ENCODE measurements around the gene YIPF1.
"Not testable (repeated sequence)": the region's sequence is repeated elsewhere in the genome, so short reads cannot be mapped to it uniquely, and the experiment has no call there.

YIPF1 gene

DNA sequence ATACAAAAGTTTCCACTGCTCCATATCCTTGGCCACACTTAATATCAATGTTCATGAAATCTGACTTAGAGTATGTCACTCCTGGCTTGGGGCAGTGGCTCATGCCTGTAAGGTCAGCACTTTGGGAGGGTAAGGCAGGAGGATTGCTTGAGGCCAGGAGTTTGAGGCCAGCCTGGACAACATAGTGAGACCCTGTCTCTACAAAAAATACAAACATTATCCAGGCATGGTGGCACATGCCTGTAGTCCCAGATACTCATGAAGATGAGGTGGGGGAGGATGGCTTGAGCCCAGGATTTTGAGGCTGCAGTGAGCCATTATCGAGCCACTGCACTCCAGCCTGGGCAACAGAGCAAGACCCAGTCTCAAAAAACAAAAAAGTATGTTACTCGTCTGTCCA is 14.4 kb downstream of the YIPF1 start:
- H3K36me3 Mint-ChIP-seq = peaks cover 15% of the 10 kb centered on the region
- H3K27ac Mint-ChIP-seq, H3K4me3 Mint-ChIP-seq, H3K4me1 Mint-ChIP-seq, H3K9me3 Mint-ChIP-seq, H3K27me3 Mint-ChIP-seq: not testable (repeated sequence)

DNA sequence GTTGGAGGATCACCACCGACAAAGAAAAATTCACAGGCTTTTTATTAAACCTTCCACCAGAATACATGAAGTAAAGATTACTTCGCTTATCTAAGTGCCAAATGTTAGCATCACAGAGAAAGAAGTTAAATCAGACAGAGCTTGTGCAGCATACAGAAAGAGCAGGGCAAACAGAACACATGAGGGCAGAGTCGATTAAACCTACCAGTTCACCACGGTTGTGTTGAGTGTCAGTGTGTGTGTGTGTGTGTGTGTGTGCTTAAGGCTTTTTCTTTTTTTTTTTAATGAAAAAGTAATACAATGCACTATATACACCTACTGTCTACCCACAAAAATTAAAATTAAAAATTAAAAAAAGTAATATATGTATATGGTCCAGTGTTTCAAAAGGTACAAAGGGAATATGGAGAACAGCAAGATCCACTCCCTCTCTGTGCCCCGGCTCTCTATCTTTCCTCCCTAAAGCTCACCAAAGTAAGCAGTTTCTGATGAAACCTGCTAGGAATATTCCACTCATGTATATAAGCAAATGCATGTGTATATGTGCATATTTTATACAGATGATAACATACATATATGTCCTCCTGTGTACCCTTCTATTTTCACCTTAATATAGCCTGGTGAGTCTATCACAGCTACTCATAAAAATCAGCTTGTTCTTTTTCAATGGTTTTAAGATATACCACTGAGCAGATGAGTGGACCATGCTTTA is 17.7 kb downstream of the YIPF1 start:
- Mint-ChIP-seq H3K4me1 (no peaks in the 10 kb centered on the region), H3K27me3 (no peaks in the 10 kb centered on the region), H3K36me3 (peaks cover 15% of the 10 kb centered on the region), H3K4me3 (no peak overlapping the region), H3K27ac (no peak overlapping the region), H3K9me3 (no peaks in the 10 kb centered on the region)

DNA sequence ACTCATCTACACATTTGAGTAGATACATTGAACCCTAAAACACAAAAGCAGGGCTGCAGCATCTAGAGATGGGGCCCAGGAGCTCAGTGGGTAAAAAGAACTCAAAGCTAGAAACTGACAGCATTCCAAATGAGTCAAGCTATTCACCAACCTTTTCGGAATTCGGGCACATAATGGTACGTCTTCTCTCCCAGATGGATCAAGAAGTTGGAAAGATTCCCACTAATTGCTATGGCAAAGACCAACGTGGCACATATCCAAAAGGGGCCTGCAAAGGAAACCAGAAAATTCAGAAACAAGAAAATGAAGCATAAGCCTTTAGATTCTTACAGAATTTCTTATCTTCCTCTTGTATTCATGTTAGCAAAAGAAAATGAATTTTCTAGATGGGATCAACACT is 18.4 kb downstream of the YIPF1 start:
- no peaks in the 10 kb centered on the region for H3K4me1 Mint-ChIP-seq
- H3K27ac Mint-ChIP-seq = no peak overlapping the region
- H3K9me3 Mint-ChIP-seq = no peaks in the 10 kb centered on the region
- no peak overlapping the region for H3K4me3 Mint-ChIP-seq
- no peaks in the 10 kb centered on the region for H3K27me3 Mint-ChIP-seq
- H3K36me3 Mint-ChIP-seq = peaks cover 17% of the 10 kb centered on the region

DNA sequence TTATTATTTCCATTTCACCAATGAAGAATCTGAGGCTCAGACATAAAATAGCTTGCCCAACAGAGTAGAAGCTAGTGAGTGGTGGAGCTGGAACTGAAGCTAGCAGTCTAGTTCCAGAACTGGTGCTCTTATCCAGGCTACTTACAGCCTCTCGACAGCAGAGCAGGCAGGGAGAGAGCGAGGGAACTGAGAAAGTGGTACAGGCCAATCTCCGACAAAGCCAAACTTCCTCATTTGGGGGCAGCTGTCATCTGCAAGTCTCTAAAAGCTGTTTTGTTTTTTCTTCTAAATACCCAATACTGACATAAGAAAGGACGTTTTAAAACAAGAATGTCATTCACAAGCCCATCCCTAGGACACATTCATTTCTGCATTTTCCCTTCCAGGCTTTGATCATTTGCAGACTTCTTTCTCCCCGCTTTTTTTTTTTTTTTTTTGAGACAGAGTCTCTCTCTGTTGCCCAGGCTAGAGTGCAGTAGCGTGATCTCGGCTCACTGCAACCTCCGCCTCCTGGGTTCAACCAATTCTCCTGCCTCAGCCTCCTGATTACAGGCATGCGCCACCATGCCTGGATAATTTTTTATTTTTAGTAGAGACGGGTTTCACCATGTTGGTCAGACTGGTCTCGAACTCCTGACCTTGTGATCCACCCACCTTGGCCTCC is 20.0 kb downstream of the YIPF1 start:
- no peaks in the 10 kb centered on the region for H3K9me3 Mint-ChIP-seq
- H3K27me3 Mint-ChIP-seq = no peaks in the 10 kb centered on the region
- H3K36me3 Mint-ChIP-seq = peaks cover 12% of the 10 kb centered on the region
- no peak overlapping the region for H3K27ac Mint-ChIP-seq
- H3K4me1 Mint-ChIP-seq = no peaks in the 10 kb centered on the region
- no peak overlapping the region for H3K4me3 Mint-ChIP-seq

DNA sequence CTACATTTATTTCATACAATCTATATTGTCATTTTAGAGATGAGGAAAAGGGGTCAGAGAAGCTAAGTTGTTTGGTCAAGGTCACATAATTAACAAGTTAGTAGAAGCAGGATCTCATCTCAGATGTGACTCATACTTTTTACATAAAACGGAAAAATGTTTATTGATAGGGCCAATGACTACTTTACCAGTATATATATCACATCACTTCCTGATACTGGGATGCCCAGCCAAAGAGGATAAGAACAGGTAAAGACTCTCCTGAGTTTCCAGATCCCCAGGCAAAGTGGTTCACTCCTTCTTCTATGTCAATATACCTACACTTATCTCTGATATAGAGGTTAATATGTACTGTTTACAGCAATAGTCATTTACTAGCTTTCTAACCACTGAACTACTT is 21.0 kb downstream of the YIPF1 start:
- Mint-ChIP-seq H3K27ac (no peak overlapping the region), H3K4me3 (no peak overlapping the region), H3K36me3 (peaks cover 12% of the 10 kb centered on the region), H3K4me1 (no peaks in the 10 kb centered on the region), H3K9me3 (no peaks in the 10 kb centered on the region), H3K27me3 (no peaks in the 10 kb centered on the region)

DNA sequence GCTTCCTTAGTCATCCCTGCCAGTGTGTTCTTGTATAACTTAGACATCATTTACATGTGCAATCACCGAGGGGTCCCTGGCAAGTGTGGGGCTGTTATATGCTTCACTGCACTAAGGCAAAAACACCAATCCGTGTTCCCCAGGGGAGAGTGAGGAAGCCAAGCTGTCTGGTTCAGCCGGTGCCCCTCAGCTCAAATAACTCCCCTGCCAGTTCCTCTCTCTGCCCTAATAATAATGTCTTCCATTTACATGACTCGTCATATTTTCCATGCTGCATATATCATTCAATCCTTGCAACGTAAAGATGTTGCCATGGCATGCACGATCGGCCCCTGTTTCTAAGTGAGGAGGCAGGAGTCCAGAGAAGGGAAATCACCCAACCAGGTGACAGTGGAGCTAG is 27.1 kb downstream of the YIPF1 start:
- no peak overlapping the region for H3K4me3 Mint-ChIP-seq
- no peaks in the 10 kb centered on the region for H3K27me3 Mint-ChIP-seq
- peaks cover 16% of the 10 kb centered on the region for H3K4me1 Mint-ChIP-seq
- peaks cover 6% of the 10 kb centered on the region for H3K36me3 Mint-ChIP-seq
- H3K9me3 Mint-ChIP-seq = no peaks in the 10 kb centered on the region
- H3K27ac Mint-ChIP-seq = no peak overlapping the region

DNA sequence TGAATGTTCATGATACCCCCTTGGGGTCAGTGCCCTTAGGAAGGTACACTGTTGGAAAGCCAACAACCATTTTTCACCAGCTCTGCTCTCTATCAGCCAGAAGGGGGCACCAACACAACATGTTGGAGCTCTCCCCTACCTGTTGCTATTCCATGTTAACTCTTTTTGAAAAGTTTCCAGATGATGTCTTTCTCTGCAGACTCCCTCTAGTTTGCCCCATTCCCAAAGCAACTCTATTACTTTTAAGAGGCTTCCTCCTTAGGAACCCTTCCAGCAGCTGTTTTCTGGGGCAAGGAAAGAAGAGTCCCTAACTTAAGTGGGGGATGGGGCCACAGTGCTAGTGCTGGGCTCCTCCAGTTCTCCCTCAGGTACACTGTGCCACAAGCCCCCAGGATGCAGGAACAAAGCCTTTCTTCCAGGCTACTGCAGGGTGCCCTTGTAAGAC is 28.6 kb downstream of the YIPF1 start:
- Mint-ChIP-seq H3K4me1 (peaks cover 16% of the 10 kb centered on the region), H3K4me3 (no peak overlapping the region), H3K27me3 (no peaks in the 10 kb centered on the region), H3K27ac (no peak overlapping the region), H3K36me3 (peaks cover 2% of the 10 kb centered on the region), H3K9me3 (no peaks in the 10 kb centered on the region)

DNA sequence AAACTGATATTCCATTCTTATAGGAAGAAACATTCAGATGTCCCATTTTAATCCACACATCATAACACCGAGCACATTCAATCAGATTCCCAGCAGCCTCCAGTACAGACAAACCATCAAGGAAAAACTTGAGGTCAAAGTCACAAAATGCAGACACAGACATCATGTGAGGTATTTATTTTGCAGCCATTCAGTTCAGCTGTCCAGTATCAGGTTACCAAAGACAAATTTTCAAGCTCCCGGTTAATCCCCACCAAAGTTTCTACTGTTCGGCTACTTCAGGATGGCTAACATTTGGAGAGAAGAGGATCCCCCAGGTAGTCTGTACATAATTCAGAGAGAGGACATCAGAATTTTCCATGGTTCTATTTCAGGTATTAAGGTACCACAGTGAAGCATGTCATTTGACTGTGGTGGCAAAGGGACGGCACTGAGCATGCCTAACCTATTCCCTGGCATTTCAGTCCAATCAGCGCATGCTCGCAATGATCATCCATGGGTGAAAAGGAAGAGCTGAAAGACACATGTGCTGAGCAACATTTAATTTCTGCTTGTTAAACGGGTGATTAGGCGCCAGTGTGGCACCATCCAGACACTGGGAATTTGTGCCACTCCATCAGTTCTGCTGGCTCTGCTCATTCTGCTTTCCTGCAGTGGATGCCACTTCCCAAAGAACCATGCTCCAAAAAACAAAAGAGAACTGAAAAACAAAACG is 37.9 kb downstream of the YIPF1 start:
- Mint-ChIP-seq H3K9me3 (no peaks in the 10 kb centered on the region), H3K4me1 (no peaks in the 10 kb centered on the region), H3K27ac (no peak overlapping the region), H3K36me3 (peaks cover 12% of the 10 kb centered on the region), H3K27me3 (no peaks in the 10 kb centered on the region), H3K4me3 (no peak overlapping the region)

DNA sequence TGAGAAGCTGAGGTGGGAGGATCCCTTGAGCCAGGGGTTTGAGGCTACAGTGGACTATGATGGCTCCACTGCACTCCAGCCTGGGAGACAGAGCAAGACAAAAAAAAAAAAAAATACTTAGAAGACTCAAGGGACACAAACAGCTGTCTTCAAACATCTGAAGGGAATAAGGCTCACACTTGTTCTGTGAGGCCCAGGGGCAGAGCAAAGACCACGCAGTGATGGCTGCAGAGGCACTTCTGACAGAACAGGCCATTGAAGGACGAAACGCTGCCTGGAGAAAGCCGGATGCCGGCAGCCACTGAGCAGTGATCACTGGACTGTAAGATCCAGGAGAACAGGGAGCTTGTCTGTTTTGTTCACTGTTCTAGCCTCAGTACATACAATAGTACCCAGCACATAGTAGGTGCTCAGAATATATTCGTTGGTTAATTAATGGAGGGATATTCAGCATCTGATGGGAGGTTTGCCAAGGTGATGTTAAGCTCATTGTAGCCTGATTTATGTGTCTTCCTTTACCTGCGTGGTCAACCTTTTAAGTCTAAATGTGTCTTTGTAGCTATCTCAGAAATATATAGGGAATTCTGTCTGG is 39.4 kb downstream of the YIPF1 start:
- H3K27me3 Mint-ChIP-seq = no peaks in the 10 kb centered on the region
- peaks cover 12% of the 10 kb centered on the region for H3K36me3 Mint-ChIP-seq
- no peaks in the 10 kb centered on the region for H3K4me1 Mint-ChIP-seq
- no peak overlapping the region for H3K4me3 Mint-ChIP-seq
- H3K9me3 Mint-ChIP-seq = no peaks in the 10 kb centered on the region
- no peak overlapping the region for H3K27ac Mint-ChIP-seq

DNA sequence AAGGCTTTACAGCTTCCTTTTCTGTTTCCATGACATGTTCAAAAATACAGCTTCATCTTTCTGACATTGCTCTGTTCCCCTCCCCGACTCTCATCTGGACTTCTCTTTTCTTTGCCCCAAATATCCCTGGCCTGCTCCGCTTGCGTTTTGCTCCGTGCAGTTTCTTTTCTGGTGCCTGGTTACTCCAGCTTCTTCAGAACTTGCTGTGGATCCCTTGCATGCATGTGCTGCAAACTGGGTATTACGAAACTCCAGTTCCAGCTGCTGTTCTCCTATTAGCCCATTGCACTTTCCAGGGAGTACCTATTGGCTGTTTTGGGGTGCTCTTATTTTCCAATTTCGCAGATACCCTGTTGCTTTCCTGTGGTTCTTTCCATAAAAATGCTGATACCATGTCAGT is 41.6 kb downstream of the YIPF1 start:
- H3K27ac Mint-ChIP-seq = no peak overlapping the region
- no peak overlapping the region for H3K4me3 Mint-ChIP-seq
- no peaks in the 10 kb centered on the region for H3K4me1 Mint-ChIP-seq
- no peaks in the 10 kb centered on the region for H3K9me3 Mint-ChIP-seq
- peaks cover 11% of the 10 kb centered on the region for H3K36me3 Mint-ChIP-seq
- H3K27me3 Mint-ChIP-seq = no peaks in the 10 kb centered on the region

DNA sequence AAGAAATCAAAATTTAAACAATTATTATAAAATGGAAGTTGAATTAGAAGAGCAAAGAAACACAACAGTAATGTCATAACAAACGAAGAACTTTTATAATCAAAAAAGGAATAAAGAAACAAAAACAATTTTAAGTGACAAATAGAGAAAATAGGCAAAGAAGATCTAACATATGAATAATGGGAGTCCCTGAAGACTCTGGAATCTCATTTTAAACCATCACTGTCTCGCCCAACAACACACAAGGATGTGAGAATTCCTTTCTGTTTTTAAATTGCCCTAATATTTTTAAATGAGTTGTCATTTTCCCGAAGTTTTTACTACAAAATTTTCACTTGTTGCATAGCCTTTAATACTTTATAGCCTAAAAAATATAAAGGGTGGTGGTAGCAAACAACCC is 47.2 kb downstream of the YIPF1 start:
- Mint-ChIP-seq H3K27ac (no peak overlapping the region), H3K9me3 (no peaks in the 10 kb centered on the region), H3K4me1 (peaks cover 8% of the 10 kb centered on the region), H3K36me3 (no peaks in the 10 kb centered on the region), H3K27me3 (no peaks in the 10 kb centered on the region), H3K4me3 (no peak overlapping the region)

DNA sequence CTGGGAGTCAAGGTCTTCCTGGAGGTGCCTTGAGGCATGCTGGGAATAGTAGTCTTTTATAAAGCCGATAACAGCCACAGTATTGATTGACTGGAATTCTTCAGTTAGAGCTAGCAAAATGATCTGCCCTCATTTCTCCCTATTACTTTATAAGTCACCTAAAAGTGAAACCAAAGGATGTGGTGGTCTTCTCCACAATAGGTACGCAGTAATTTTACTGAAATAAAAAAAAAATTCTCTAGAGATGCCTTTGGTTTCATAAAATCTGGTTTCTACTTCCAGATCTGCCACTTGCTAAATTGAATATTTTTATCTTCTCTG is 51.0 kb downstream of the YIPF1 start:
- peak overlapping the region; percentile 98 for H3K27ac Mint-ChIP-seq
- no peaks in the 10 kb centered on the region for H3K27me3 Mint-ChIP-seq
- peaks cover 25% of the 10 kb centered on the region for H3K4me1 Mint-ChIP-seq
- peak overlapping the region; percentile 98 for H3K4me3 Mint-ChIP-seq
- peaks cover 3% of the 10 kb centered on the region for H3K36me3 Mint-ChIP-seq
- no peaks in the 10 kb centered on the region for H3K9me3 Mint-ChIP-seq

DNA sequence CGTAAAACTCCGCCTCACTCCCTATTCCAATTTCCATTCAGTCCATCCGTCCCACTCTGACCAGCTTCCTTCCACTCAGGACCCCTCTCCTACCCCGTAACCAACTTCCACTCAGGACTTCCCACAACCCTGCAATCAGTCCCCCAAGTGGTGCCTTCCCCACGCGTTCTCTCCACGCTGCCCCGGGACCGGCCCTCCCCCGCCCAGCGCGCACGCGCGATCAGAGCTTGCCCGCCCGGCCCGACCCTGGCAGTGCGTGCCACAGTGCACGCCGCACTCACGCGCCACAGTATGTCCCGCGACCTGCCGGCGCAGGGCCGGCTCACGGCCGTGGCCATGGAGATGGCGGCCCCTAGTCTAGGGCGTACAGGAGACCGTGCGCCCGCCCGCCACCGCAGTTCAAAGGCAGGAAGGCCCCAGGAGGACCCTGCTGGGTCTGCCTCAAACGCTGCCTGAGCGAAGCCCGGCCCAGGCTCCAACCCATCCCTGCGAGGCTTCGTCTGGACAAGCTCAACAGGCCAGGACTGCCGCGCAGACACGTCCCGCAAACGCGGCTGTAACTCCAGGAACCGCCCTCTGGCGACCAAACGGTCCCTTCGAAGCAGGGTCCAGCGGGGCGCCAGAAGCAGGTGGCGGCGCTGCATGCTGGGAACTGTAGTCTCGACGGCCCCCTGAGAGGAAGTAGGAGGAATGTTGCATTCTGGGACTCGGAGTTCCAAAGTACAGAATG is 51.5 kb downstream of the YIPF1 start, which contains the start of gene NDC1:
NDC1 (minus strand) TSS at position 373 of the 730 bp plus-strand sequence; CDS start at position 338, 35 bp downstream.
- Mint-ChIP-seq H3K27ac (peak within 1 kb of the TSS; percentile 98), H3K36me3 (peaks cover 5% of the 10 kb centered on the region), H3K4me3 (peak within 1 kb of the TSS; percentile 98), H3K4me1 (peaks cover 29% of the 10 kb centered on the region), H3K27me3 (no peaks in the 10 kb centered on the region), H3K9me3 (no peaks in the 10 kb centered on the region)

DNA sequence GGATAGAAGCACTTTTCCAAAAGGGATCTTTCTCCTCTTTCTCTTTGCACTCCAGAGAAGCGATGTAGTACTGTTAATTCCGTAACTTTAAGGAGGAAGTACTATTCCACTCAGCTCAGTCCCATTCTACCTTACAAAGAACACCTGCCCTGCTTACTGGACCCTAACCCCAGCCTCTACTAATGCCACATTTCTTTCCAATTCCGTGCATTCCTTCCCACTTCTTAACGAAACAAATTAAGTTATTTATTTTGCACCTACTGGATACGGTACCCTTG is 52.0 kb downstream of the YIPF1 start:
- H3K9me3 Mint-ChIP-seq = no peaks in the 10 kb centered on the region
- H3K27ac Mint-ChIP-seq = peak overlapping the region; percentile 98
- peaks cover 7% of the 10 kb centered on the region for H3K36me3 Mint-ChIP-seq
- peaks cover 31% of the 10 kb centered on the region for H3K4me1 Mint-ChIP-seq
- H3K27me3 Mint-ChIP-seq = no peaks in the 10 kb centered on the region
- H3K4me3 Mint-ChIP-seq = peak overlapping the region; percentile 98

DNA sequence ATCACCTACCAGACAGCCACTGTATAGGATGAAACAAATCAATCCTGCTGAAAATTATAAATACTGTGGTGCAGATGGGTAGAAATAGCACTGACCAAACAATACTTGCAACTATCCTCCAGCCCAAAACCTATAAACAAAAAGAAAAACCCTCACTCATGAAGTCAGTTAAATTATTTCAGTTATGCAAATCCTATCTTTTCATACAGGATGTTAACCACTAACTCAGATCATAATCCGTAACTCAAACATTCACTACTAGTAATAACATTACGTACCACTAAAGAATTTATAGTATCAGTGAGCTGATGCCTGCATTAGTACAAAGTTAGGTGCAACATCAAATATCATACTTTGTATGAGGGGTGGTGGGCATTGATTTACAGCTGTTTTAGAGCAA is 54.1 kb downstream of the YIPF1 start:
- Mint-ChIP-seq H3K9me3 (no peaks in the 10 kb centered on the region), H3K27ac (no peak overlapping the region), H3K27me3 (no peaks in the 10 kb centered on the region), H3K36me3 (peaks cover 10% of the 10 kb centered on the region), H3K4me3 (peak overlapping the region; percentile 1), H3K4me1 (peaks cover 37% of the 10 kb centered on the region)

Data from activated naive CD4-positive, alpha-beta T cell treated with anti-CD3 and anti-CD28 coated beads, Interleukin-2, amount 50 U/mL, for 24 hours (primary cell).